ENCODE results near the gene TRAF7.

Gene TRAF7

DNA sequence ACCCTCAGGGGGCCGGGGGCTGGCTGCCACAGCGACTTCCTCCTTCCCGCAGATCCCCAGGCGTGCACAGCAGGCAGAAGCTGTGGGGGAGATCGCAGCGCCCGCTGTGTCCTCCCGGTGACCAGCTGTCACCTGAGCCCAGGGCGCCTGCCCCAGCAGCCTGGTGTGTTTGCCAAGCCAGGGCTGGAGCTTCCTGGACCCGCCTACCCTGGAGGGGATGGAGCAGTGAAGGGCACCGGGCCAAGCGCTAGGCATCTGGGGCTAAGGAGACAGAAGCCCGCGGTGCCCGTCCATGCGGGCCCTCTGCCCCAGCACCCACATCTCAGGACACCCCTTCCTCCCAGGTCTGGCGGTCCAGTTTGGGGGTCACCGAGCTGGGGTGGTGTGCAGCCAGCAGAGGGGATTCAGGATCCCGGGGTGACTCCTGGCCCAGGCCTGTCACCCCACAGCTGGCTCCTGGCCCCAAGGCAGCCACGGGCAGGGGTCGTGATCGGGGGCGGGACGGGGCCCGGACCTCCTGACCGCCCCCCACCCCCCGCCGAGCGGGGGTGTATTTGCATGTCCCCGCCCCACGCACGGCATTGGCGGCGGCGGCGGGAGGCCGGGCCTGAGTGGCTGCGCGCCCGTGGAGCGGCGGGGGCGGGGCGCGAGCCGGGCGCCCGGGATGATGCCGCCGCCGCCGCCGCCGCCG lies 7.5 kb upstream of the TRAF7 start, which contains the start of gene RAB26:
Gene RAB26 (plus strand): TSS at position 645 of the 691 bp plus-strand sequence. CDS start 159 bp downstream, outside the sequence.
- DNase-seq (ENCODE audit: low read depth) = peak; percentile 32

DNA sequence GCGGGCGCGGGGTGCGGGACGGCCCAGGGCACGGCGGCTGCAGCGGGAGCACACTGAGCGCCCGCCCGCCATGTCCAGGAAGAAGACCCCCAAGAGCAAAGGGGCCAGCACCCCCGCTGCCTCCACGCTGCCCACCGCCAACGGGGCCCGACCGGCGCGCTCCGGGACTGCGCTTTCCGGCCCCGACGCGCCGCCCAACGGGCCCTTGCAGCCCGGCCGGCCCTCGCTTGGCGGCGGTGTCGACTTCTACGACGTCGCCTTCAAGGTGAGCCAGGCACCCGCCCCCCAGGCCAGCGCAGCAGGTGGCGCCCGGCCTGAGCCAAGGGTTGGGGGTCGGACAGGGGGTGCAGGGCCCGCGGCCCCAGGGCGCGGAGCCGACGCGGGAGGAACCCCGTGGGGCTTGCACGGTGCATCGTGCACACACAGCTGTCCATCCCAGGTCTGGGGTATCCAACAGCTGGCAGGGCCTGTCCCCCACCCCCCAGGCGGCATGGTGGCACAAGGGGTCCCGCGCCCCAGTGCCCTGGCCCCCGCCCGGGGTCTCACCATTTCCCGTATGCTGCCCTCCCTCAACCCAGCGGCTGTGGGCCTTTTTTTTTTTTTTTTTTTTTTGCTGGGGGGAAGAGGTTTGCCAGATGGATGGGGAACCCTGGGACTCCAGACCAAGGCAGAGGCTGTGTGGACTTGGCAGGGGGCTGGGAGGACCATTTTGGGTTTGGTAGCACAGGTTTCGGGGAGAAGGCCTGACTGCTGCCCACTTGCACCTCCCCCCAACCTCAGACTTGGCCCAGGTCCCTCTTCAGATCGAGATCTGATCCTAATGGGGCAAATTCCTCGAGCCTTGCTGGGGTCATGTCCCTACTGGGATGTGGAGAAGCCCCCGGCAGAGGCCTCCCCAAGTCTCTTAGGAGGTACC lies 6.6 kb upstream of the TRAF7 start:
- DNase-seq (ENCODE audit: low read depth) = no peak

- DNase-seq (ENCODE audit: low read depth) = no peak
These were observed 5.8 kb upstream of the TRAF7 start for GRCh38 chr16:2149630-2150417.

GRCh38 chr16:2150418-2151187 lies 5.0 kb upstream of the TRAF7 start:
- DNase-seq (ENCODE audit: low read depth) = no peak

DNA sequence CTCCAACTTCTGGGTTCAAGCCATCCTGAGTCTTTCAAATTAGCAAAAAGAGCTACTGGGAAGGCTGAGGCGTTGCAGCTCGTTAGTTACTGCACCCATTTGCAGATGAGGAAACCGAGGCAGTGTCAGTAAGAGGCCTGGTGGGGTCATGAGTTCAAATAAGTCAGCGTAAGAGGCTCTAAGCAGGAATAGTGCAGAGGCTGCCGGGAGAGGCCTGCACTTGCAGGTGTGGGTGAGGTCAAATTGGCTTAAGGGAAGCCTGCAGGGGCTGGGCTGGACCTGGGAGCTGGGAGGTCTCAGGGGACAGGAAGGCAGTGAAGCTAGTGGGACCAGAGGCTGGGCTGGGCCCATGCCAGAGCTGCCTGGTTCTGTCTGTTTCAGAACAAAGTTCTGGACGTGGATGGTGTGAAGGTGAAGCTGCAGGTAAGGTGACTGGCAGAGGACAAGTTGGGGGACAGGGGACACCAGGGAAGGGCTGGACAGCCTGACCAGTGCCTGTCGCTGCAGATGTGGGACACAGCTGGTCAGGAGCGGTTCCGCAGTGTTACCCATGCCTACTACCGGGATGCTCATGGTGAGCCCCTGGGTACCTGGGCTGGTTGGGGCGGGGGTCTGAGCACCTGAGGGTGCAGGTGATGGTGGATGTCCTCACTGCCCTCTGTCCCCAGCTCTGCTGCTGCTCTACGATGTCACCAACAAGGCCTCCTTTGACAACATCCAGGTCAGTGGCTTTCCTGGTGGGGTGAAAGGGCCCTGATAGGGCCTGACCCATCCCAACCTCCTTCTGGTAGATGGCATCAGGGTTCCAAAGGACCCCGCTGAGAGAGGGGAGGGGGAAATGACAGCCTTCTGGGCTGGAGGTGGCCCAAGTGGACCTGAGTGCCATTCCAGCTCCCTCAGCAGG lies 4.1 kb upstream of the TRAF7 start:
- no peak for DNase-seq (ENCODE audit: low read depth)

DNA sequence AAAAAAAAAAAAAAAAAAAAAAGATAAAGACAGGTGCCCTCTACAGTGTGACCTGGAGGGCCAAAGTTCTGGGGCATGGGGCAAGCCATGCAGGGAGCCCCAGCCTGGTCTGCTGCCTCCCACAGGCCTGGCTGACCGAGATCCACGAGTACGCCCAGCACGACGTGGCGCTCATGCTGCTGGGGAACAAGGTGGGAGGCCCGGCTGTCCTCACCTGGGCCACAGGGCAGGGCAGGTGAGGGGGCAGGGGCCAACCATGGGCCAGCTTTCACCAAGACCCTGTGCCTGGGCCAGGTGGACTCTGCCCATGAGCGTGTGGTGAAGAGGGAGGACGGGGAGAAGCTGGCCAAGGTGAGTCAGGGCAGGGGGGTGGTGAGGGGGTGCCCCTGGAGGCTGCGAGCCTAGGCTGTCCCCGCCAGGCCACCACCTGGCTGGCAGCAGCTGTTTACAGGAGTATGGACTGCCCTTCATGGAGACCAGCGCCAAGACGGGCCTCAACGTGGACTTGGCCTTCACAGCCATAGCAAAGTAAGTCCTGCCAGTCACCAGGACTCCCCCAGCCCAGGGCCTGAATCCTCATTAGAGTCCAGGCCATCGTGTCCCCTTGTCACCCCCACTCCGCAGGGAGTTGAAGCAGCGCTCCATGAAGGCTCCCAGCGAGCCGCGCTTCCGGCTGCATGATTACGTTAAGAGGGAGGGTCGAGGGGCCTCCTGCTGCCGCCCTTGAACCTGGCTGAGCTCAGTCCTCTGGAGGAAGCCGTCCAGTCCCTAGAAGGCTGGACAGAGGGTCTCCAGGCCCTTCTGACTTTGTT lies 2.7 kb upstream of the TRAF7 start:
- no peak for DNase-seq (ENCODE audit: low read depth)

GRCh38 chr16:2154533-2155090 lies 970 bp upstream of the TRAF7 start:
- DNase-seq (ENCODE audit: low read depth) = no peak

DNA sequence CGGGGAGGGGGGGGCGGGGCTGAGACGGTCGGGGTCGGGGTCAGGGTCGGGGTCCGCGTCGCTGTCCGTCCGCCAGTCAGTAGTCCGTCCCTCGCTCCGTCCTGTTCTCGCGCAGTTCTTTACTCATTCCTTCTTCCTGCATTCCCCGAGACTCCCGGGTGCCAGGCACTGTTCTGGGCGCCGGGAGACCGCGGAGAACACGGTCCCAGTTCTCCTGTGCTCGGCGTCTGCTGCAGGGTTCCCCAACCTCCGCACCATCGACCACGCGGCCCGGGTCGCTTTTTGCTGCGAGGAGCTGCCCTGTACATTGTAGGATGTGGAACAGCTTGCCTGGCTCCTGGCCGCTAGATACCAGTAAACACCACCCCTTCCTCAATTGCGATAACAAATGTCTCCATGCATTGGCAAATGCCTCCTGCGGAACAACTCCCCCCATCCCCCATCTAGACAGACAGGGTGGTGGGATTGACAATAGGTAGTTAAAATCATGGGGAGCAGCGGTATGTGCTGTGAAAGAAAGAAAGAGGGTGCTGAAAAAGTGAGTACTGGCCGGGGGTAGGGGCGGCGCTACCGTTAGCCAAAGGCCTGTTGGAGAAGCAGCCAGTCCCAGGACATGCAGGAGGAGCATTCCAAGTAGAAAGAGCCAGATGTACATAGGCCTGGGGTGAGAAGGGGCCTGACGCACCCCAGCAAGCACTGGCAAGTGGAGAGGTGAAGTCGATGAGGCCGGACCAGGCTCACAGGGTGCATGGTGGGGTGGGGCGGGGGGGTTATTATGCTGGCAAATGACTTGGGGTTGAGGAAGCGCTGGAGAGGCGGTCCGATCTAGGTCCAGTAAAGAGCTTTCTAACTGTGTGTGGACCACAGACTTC lies 631 bp downstream of the TRAF7 start:
- no peak for DNase-seq (ENCODE audit: low read depth)

- no peak for DNase-seq (ENCODE audit: low read depth)
These were observed 1.3 kb downstream of the TRAF7 start for GRCh38 chr16:2156849-2157224.

- DNase-seq (ENCODE audit: low read depth) = no peak
These were observed 2.1 kb downstream of the TRAF7 start for GRCh38 chr16:2157480-2158261.

DNA sequence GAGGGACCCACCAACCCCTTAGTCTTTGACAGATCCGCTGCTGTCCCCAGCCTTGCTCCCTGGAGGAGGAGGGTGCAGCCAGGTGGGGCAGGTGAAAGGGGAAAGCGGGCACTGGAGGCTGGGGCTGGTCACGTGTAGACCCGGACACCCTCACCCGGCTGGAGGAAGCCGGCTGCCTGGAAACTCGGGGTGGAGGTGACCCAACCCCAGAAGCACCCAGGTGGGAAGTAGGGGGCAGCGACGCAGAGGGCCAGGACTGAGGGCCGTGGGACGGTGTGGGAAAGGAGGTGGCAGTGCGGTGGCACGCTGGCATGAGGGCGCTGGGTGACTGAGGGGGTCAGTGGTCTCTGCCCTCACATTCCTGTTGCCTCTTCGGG lies 2.7 kb downstream of the TRAF7 start:
- DNase-seq (ENCODE audit: low read depth) = no peak

DNA sequence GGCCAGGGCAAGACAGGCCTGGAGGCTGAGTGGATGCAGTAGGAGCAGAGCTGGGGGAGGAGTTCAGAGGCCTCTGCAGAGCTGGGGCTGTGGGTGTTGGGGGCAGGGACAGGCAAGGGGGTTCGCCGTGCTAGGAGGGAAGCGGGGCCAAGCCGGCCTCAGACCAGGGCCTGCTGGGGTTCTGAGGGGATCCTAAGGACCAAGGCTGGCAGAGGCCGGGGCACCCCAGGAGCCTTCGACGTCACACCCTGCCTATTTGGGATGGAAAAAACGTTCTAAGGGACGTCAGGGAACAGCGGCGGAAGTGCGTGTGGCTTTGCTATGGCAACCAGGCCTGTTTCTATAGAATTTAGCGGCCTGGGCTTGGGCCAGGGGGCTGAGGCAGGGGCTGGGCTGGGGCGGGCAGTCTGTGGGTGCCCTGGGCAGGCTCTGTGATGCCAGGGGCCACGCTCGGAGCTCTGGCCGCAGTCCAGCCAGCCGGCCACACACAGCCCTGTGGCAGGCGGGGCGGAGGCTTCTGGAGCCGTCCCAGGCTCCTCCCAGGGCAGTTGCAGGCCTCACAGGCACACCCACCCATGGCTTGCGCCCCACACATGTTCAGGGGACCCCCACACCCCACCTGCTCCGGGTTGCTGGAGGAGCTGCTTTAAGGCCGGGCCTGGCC lies 3.7 kb downstream of the TRAF7 start:
- no peak for DNase-seq (ENCODE audit: low read depth)

- DNase-seq (ENCODE audit: low read depth) = no peak
These were observed 5.5 kb downstream of the TRAF7 start for GRCh38 chr16:2160915-2161551.

DNA sequence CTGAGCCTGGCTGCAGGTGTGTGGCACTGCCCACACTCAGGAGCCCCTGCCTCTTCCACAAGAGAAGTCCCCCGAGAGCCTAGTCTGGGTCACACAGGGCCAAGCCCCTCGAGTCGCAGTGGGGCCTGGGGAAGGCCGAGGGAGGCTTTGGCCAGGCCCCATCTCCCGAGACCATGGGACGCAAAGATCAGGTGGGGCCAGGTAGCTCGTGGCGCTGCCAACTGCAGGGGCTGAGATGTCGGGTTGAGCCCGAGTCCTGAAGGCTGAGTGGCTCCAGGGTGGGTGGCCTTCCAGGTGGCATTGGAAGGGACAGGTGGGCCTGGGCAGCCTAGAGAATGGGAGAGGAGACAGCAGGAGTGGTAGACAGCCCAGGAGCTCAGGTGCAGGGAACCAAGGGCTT lies 6.3 kb downstream of the TRAF7 start:
- DNase-seq (ENCODE audit: low read depth) = no peak

DNA sequence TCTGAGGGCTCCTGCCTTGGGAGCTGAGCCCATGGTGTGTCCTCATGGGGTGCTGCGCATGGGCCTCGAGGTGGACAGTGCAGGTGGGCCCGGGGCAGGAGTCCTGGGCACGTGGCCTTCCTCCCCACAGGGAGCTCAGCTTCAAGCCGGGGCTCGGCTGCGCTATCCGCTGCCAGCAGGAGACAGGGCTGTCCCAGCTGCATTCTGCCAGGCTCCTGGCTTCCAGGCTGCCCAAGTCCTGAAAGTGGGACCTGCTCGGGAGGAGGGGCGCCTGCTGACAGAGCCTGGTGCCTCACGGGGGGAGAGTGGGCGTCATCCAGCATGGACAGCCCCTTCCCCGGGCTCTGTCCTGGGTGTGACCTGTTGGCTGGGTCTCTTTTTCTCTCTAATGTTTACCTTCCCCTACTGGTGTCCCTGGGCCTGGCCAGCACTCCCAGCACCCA lies 7.1 kb downstream of the TRAF7 start:
- no peak for DNase-seq (ENCODE audit: low read depth)

DNA sequence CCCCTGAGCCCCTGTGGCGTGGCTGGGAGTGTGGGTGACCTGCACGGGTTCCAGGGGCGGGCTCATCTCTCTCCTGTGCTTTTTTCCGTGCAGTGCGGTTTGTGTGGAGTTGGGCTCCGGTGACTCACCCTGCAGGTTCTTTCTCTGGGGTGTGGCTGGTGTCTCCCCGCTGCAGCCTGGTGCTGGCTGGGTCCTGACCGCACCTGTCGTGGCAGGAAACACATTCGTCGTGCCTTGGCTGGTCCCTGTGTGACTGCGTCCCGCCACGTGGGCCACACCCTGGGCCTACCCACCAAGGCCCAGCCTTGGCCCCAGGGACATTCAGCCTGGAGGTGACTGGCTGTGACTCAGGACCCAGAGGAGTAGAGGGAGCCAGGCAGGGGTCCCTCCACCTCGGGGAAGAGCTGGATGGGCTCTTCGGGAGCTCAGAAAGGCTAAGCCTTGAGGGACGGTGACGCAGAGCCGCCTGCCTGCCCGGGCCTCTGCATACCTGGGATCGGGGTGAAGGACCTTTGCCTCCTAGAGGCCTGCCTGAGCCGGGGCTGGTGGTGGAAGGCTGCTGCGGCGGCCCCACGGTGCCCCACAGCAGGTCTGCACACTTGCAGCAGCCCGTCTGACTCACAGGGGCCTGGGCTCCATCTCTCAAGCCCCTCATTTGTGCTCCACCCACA lies 7.8 kb downstream of the TRAF7 start:
- DNase-seq (ENCODE audit: low read depth) = no peak
